Measurements from ENCODE around the gene SVOP.
"Not testable (repeated sequence)": the region's sequence is repeated elsewhere in the genome, so short reads cannot be mapped to it uniquely, and the experiment has no call there.

Gene SVOP

GRCh38 chr12:108861878-108862587 is 158.8 kb downstream of the SVOP start:
- Histone ChIP-seq H3K9me3 (replicated peaks in 1 of 2; ENCODE audit: control insufficient read depth in 2 of 2, insufficient read depth in 1 of 2, low read depth in 1 of 2, low read length in 2 of 2) (peaks cover 0 to 2% of the 10 kb centered on the region in 2 donors), H2AK5ac (ENCODE audit: low read depth, low read length) (no peak overlapping the region), H3K14ac (ENCODE audit: low read length) (no peak overlapping the region), H2BK12ac (ENCODE audit: low read length) (no peak overlapping the region), H3K79me1 (ENCODE audit: low read depth, low read length) (no peaks in the 10 kb centered on the region), H3K4me1 (ENCODE audit: control insufficient read depth in 2 of 2, insufficient read depth in 1 of 2, low read depth in 1 of 2, low read length in 2 of 2) (peaks cover 9 to 18% of the 10 kb centered on the region in 2 donors), H3K36me3 (replicated peaks in 1 of 2; ENCODE audit: control insufficient read depth in 2 of 2, insufficient read depth in 2 of 2, low read length in 2 of 2) (no peaks in the 10 kb centered on the region), H3K4me2 (ENCODE audit: insufficient read depth, low read length, poor library complexity, severe bottlenecking) (no peak overlapping the region), H3K4me3 (ENCODE audit: low read length in 2 of 2) (no peak overlapping the region), H3K18ac (ENCODE audit: low read length) (no peak overlapping the region), H3K27ac (replicated peaks; ENCODE audit: low read length) (no peak overlapping the region), H4K8ac (ENCODE audit: low read depth, low read length) (no peak overlapping the region), H3K9ac (ENCODE audit: low read depth, low read length, poor library complexity) (no peak overlapping the region), H2BK15ac (ENCODE audit: low read length) (no peak overlapping the region), H3K27me3 (ENCODE audit: control insufficient read depth in 3 of 3, insufficient read depth in 3 of 3, low read depth in 1 of 3, low read length in 3 of 3) (no peaks in the 10 kb centered on the region), H2BK5ac (ENCODE audit: low read length) (no peak overlapping the region), H2BK120ac (ENCODE audit: low read depth, low read length) (no peak overlapping the region), H3K23ac (ENCODE audit: low read depth, low read length, poor library complexity) (no peak overlapping the region), H4K91ac (ENCODE audit: low read depth, low read length, poor library complexity) (no peak overlapping the region), H3K4ac (ENCODE audit: low read length) (no peak overlapping the region), H2AFZ (ENCODE audit: low read length) (no peak overlapping the region)
- no peak for DNase-seq (ENCODE audit: low spot score)
- no CpG with 5 or more reads among the region's 6 CpGs for WGBS, 2 donors (ENCODE audit: extremely low coverage in 2 of 2, insufficient read length in 2 of 2, insufficient replicate concordance in 1 of 2)

- H3K36me3 ChIP-seq (replicated peaks in 1 of 2; ENCODE audit: control insufficient read depth in 2 of 2, insufficient read depth in 2 of 2, low read length in 2 of 2), result no peaks in the 10 kb centered on the region
- no peak for DNase-seq (ENCODE audit: low spot score)
Measured at GRCh38 chr12:108860443-108860842, 160.4 kb downstream of the SVOP start.

GRCh38 chr12:108859923-108860291 is 161.0 kb downstream of the SVOP start:
- H3K27me3 ChIP-seq (ENCODE audit: control insufficient read depth in 3 of 3, insufficient read depth in 3 of 3, low read depth in 1 of 3, low read length in 3 of 3), result no peaks in the 10 kb centered on the region
- H2AK5ac ChIP-seq (ENCODE audit: low read depth, low read length), result no peak overlapping the region
- no peak overlapping the region for H4K8ac ChIP-seq (ENCODE audit: low read depth, low read length)

More at GRCh38 chr12:108860443-108860842, 160.4 kb downstream of the SVOP start:
- H2BK15ac ChIP-seq (ENCODE audit: low read length), result no peak overlapping the region
- no peaks in the 10 kb centered on the region for H3K27me3 ChIP-seq (ENCODE audit: control insufficient read depth in 3 of 3, insufficient read depth in 3 of 3, low read depth in 1 of 3, low read length in 3 of 3)
- peaks cover 0 to 2% of the 10 kb centered on the region in 2 donors for H3K9me3 ChIP-seq (replicated peaks in 1 of 2; ENCODE audit: control insufficient read depth in 2 of 2, insufficient read depth in 1 of 2, low read depth in 1 of 2, low read length in 2 of 2)
- H3K79me1 ChIP-seq (ENCODE audit: low read depth, low read length), result peaks cover 7% of the 10 kb centered on the region
- H3K4me3 ChIP-seq (ENCODE audit: low read length in 2 of 2), result no peak overlapping the region
- H2AFZ ChIP-seq (ENCODE audit: low read length), result peak overlapping the region; percentile 25
- H4K91ac ChIP-seq (ENCODE audit: low read depth, low read length, poor library complexity), result no peak overlapping the region
- no peak overlapping the region for H2BK120ac ChIP-seq (ENCODE audit: low read depth, low read length)
- no peak overlapping the region for H3K4me2 ChIP-seq (ENCODE audit: insufficient read depth, low read length, poor library complexity, severe bottlenecking)
- H4K8ac ChIP-seq (ENCODE audit: low read depth, low read length), result no peak overlapping the region
- no peak overlapping the region for H3K27ac ChIP-seq (replicated peaks; ENCODE audit: low read length)
- no peak overlapping the region for H2AK5ac ChIP-seq (ENCODE audit: low read depth, low read length)
- H3K18ac ChIP-seq (ENCODE audit: low read length), result no peak overlapping the region
- no peak overlapping the region for H3K14ac ChIP-seq (ENCODE audit: low read length)
- no peak overlapping the region for H3K4ac ChIP-seq (ENCODE audit: low read length)
- WGBS, 2 donors (ENCODE audit: extremely low coverage in 2 of 2, insufficient read length in 2 of 2, insufficient replicate concordance in 1 of 2), result no CpG with 5 or more reads among the region's 6 CpGs
- H3K23ac ChIP-seq (ENCODE audit: low read depth, low read length, poor library complexity), result no peak overlapping the region
- peaks cover 18 to 29% of the 10 kb centered on the region in 2 donors for H3K4me1 ChIP-seq (ENCODE audit: control insufficient read depth in 2 of 2, insufficient read depth in 1 of 2, low read depth in 1 of 2, low read length in 2 of 2)
- no peak overlapping the region for H2BK12ac ChIP-seq (ENCODE audit: low read length)
- H3K9ac ChIP-seq (ENCODE audit: low read depth, low read length, poor library complexity), result no peak overlapping the region
- H2BK5ac ChIP-seq (ENCODE audit: low read length), result no peak overlapping the region

GRCh38 chr12:108859141-108859922 is 161.5 kb downstream of the SVOP start:
- H3K4me1 ChIP-seq (ENCODE audit: control insufficient read depth in 2 of 2, insufficient read depth in 1 of 2, low read depth in 1 of 2, low read length in 2 of 2), result peaks cover 18 to 29% of the 10 kb centered on the region in 2 donors
- not testable (repeated sequence) for H3K36me3 ChIP-seq (replicated peaks in 1 of 2; ENCODE audit: control insufficient read depth in 2 of 2, insufficient read depth in 2 of 2, low read length in 2 of 2); H2BK120ac ChIP-seq (ENCODE audit: low read depth, low read length); H3K4ac ChIP-seq (ENCODE audit: low read length); H4K8ac ChIP-seq (ENCODE audit: low read depth, low read length); H2BK5ac ChIP-seq (ENCODE audit: low read length); DNase-seq (ENCODE audit: low spot score); H3K79me1 ChIP-seq (ENCODE audit: low read depth, low read length); H2AK5ac ChIP-seq (ENCODE audit: low read depth, low read length); H3K18ac ChIP-seq (ENCODE audit: low read length); H3K27me3 ChIP-seq (ENCODE audit: control insufficient read depth in 3 of 3, insufficient read depth in 3 of 3, low read depth in 1 of 3, low read length in 3 of 3); H3K14ac ChIP-seq (ENCODE audit: low read length); H3K23ac ChIP-seq (ENCODE audit: low read depth, low read length, poor library complexity); H4K91ac ChIP-seq (ENCODE audit: low read depth, low read length, poor library complexity); H3K9ac ChIP-seq (ENCODE audit: low read depth, low read length, poor library complexity); H3K27ac ChIP-seq (replicated peaks; ENCODE audit: low read length); H2BK12ac ChIP-seq (ENCODE audit: low read length); H3K4me2 ChIP-seq (ENCODE audit: insufficient read depth, low read length, poor library complexity, severe bottlenecking); H2BK15ac ChIP-seq (ENCODE audit: low read length)
- WGBS, 2 donors (ENCODE audit: extremely low coverage in 2 of 2, insufficient read length in 2 of 2, insufficient replicate concordance in 1 of 2), result no CpG with 5 or more reads among the region's 6 CpGs
- peak overlapping the region in 1 of 2 donors; percentile 84 for H3K4me3 ChIP-seq (ENCODE audit: low read length in 2 of 2)
- H3K9me3 ChIP-seq (replicated peaks in 1 of 2; ENCODE audit: control insufficient read depth in 2 of 2, insufficient read depth in 1 of 2, low read depth in 1 of 2, low read length in 2 of 2), result peaks cover 4 to 10% of the 10 kb centered on the region in 2 donors
- peak overlapping the region; percentile 83 for H2AFZ ChIP-seq (ENCODE audit: low read length)

More at GRCh38 chr12:108859923-108860291, 161.0 kb downstream of the SVOP start:
- peaks cover 7% of the 10 kb centered on the region for H3K79me1 ChIP-seq (ENCODE audit: low read depth, low read length)
- peaks cover 0 to 3% of the 10 kb centered on the region in 2 donors for H3K36me3 ChIP-seq (replicated peaks in 1 of 2; ENCODE audit: control insufficient read depth in 2 of 2, insufficient read depth in 2 of 2, low read length in 2 of 2)
- no peak overlapping the region for H3K4me3 ChIP-seq (ENCODE audit: low read length in 2 of 2)
- H3K14ac ChIP-seq (ENCODE audit: low read length), result no peak overlapping the region
- no CpG with 5 or more reads among the region's 1 CpG for WGBS, 2 donors (ENCODE audit: extremely low coverage in 2 of 2, insufficient read length in 2 of 2, insufficient replicate concordance in 1 of 2)
- H2BK15ac ChIP-seq (ENCODE audit: low read length), result no peak overlapping the region
- H3K4me2 ChIP-seq (ENCODE audit: insufficient read depth, low read length, poor library complexity, severe bottlenecking), result no peak overlapping the region
- H2AFZ ChIP-seq (ENCODE audit: low read length), result no peak overlapping the region
- no peak overlapping the region for H3K9ac ChIP-seq (ENCODE audit: low read depth, low read length, poor library complexity)
- no peak overlapping the region for H3K23ac ChIP-seq (ENCODE audit: low read depth, low read length, poor library complexity)
- no peak for DNase-seq (ENCODE audit: low spot score)
- H2BK12ac ChIP-seq (ENCODE audit: low read length), result no peak overlapping the region
- H3K4ac ChIP-seq (ENCODE audit: low read length), result no peak overlapping the region
- H2BK120ac ChIP-seq (ENCODE audit: low read depth, low read length), result no peak overlapping the region
- no peak overlapping the region for H2BK5ac ChIP-seq (ENCODE audit: low read length)
- H3K18ac ChIP-seq (ENCODE audit: low read length), result no peak overlapping the region
- no peak overlapping the region for H3K27ac ChIP-seq (replicated peaks; ENCODE audit: low read length)
- no peak overlapping the region for H4K91ac ChIP-seq (ENCODE audit: low read depth, low read length, poor library complexity)
- H3K9me3 ChIP-seq (replicated peaks in 1 of 2; ENCODE audit: control insufficient read depth in 2 of 2, insufficient read depth in 1 of 2, low read depth in 1 of 2, low read length in 2 of 2), result peaks cover 2 to 5% of the 10 kb centered on the region in 2 donors
- H3K4me1 ChIP-seq (ENCODE audit: control insufficient read depth in 2 of 2, insufficient read depth in 1 of 2, low read depth in 1 of 2, low read length in 2 of 2), result peaks cover 18 to 29% of the 10 kb centered on the region in 2 donors

Measured in neuronal stem cell (in vitro differentiated cells).